GM12878 (cell line): ENCODE measurements around the gene SLC4A8. TPM values are rescaled to one million over a fixed set of nuclear protein-coding genes. Genes with fewer than 3 reads are reported as not detected.

ENCODE experiments used
- ATAC-seq: fragments of 200-7000 bp; cut with Tn5 transposase; 3 replicates; pipeline ENCODE4 v1.9.1; 2020; ENCODE audit warnings: mild to moderate bottlenecking, moderate library complexity
- BruUV-seq: library from RNA; stranded (reverse); fragments of 400-500 nt; replicated peaks from 2 replicates; lab custom pipeline; 2021; lab: Mats Ljungman, UMichigan
- CTCF ChIA-PET: fragments of 300-600 bp; sonication (Branson Sonifier 250); formaldehyde crosslinking; extraction: SDS; loops from one replicate; lab custom pipeline; 2021; ENCODE audit warnings: inconsistent platforms; lab: Yijun Ruan, JAX
- POLR2A ChIA-PET: fragments of 350-600 bp; formaldehyde crosslinking; extraction: SDS; loops from one replicate; lab custom pipeline; 2021; ENCODE audit warnings: inconsistent platforms; lab: Charles Lee
- RAD21 ChIA-PET: fragments of 300-600 bp; sonication (Branson Sonifier 250); formaldehyde crosslinking; loops from one replicate; lab custom pipeline; 2023; ENCODE audit warnings: antibody characterized with exemption; ENCODE audit not compliant: unreplicated experiment; lab: Charles Lee
- SMC1A ChIA-PET: fragments of 300-600 bp; sonication (Branson Sonifier 250); formaldehyde crosslinking; loops from one replicate; lab custom pipeline; 2023; ENCODE audit not compliant: unreplicated experiment, uncharacterized antibody; lab: Charles Lee
- DNase-seq: peaks from one replicate; pipeline ENCODE4 v3.0.0-alpha.2; 2011; ENCODE audit warnings: low read depth, low spot score
- FAIRE-seq: peaks from 3 replicates; lab custom pipeline; 2011; peaks lifted over from hg19 to GRCh38; lab: Jason Lieb, UNC
- H2AFZ ChIP-seq: 2 replicates; pipeline ENCODE4 v1.6.0; 2011; ENCODE audit warnings: low read depth, low read length, control low read depth; ENCODE audit not compliant: control insufficient read depth
- H3K27ac ChIP-seq: 2 replicates; pipeline ENCODE4 v1.5.1; 2011; ENCODE audit warnings: control low read depth; ENCODE audit not compliant: control insufficient read depth, insufficient read depth
- H3K27me3 ChIP-seq, 2 experiments: replicated peaks in 1 of 2; 2 replicates each; pipeline versions ENCODE4 v1.6.0 to v1.6.1; 2011; ENCODE audit warnings: low read length in 1 of 2; ENCODE audit not compliant: control insufficient read depth in 2 of 2, insufficient read depth in 2 of 2
- H3K36me3 ChIP-seq, 2 experiments: 2 replicates each; pipeline ENCODE4 v1.5.1; 2011; ENCODE audit warnings: low read length in 1 of 2; ENCODE audit not compliant: control insufficient read depth in 2 of 2, insufficient read depth in 2 of 2
- H3K4me1 ChIP-seq: 2 replicates; pipeline ENCODE4 v1.6.1; 2011; ENCODE audit warnings: mild to moderate bottlenecking, low read length, moderate library complexity, mixed read lengths; ENCODE audit not compliant: control insufficient read depth, insufficient read depth
- H3K4me2 ChIP-seq: 2 replicates; pipeline ENCODE4 v1.6.0; 2011; ENCODE audit warnings: control low read depth; ENCODE audit not compliant: control insufficient read depth, insufficient read depth
- H3K4me3 ChIP-seq: fragments of 200-600 bp; sonication (generic); 2 replicates; pipeline ENCODE4 v1.5.1; 2016
- H3K79me2 ChIP-seq: 2 replicates; pipeline ENCODE4 v1.6.0; 2011; ENCODE audit warnings: low read length; ENCODE audit not compliant: control insufficient read depth, insufficient read depth
- H3K9ac ChIP-seq: 2 replicates; pipeline ENCODE4 v1.8.0; 2011; ENCODE audit warnings: low read length, control low read depth, mixed read lengths; ENCODE audit not compliant: control insufficient read depth, insufficient read depth
- H3K9me3 ChIP-seq: replicated peaks from 3 replicates; pipeline ENCODE4 v1.5.1; 2011; ENCODE audit warnings: mild to moderate bottlenecking, low read length; ENCODE audit not compliant: control insufficient read depth, insufficient read depth
- H4K20me1 ChIP-seq: 2 replicates; pipeline ENCODE4 v1.6.0; 2011; ENCODE audit not compliant: control insufficient read depth, insufficient read depth
- BACH1 ChIP-seq: fragments of 450-650 bp; IDR thresholded peaks from 2 replicates; pipeline ENCODE4 v1.6.1; 2017; ENCODE audit warnings: mild to moderate bottlenecking, borderline replicate concordance
- CBX3 ChIP-seq: fragments of 200-600 bp; sonication (generic); IDR thresholded peaks from 2 replicates; pipeline ENCODE4 v1.6.1; 2016; ENCODE audit warnings: low read depth, borderline replicate concordance
- CHD2 ChIP-seq: IDR thresholded peaks from 2 replicates; pipeline ENCODE4 v1.6.1; 2011; ENCODE audit warnings: low read depth, low read length, improper control_type of control experiment, borderline replicate concordance
- CREB1 ChIP-seq: IDR thresholded peaks from 2 replicates; pipeline ENCODE4 v1.6.1; 2012; ENCODE audit warnings: low read depth, mild to moderate bottlenecking, inconsistent platforms
- CREM ChIP-seq: IDR thresholded peaks from 2 replicates; pipeline ENCODE4 v1.6.1; 2014; ENCODE audit warnings: antibody characterized with exemption, low read depth
- EED ChIP-seq: sonication (generic); IDR thresholded peaks from 2 replicates; pipeline ENCODE4 v1.6.1; 2016; ENCODE audit warnings: antibody characterized with exemption, low read depth
- EP300 ChIP-seq, 2 experiments: fragments of 150-350 bp in 1 of 2; IDR thresholded peaks; 2 replicates each; pipeline ENCODE4 v1.6.1; 2011 to 2012; ENCODE audit warnings: low read depth in 2 of 2, low read length in 2 of 2, borderline replicate concordance in 1 of 2, improper control_type of control experiment in 1 of 2, inconsistent platforms in 1 of 2; ENCODE audit not compliant: control insufficient read depth in 1 of 2
- ETV6 ChIP-seq, 2 experiments: fragments of 450-650 bp in 1 of 2; IDR thresholded peaks in 1 of 2; conservative IDR thresholded peaks in 1 of 2; 2 replicates each; pipeline ENCODE4 v1.6.1; 2014; ENCODE audit warnings: antibody characterized with exemption in 1 of 2, borderline replicate concordance in 1 of 2, low read depth in 1 of 2, mild to moderate bottlenecking in 1 of 2, moderate library complexity in 1 of 2
- FOS ChIP-seq: IDR thresholded peaks from 3 replicates; pipeline ENCODE4 v1.6.1; 2011; ENCODE audit warnings: borderline replicate concordance; ENCODE audit not compliant: insufficient read length; ENCODE audit errors: extremely low read depth
- HDAC2 ChIP-seq: fragments of 200-600 bp; sonication (generic); IDR thresholded peaks from 2 replicates; pipeline ENCODE4 v1.6.1; 2017
- HDGF ChIP-seq: fragments of 450-650 bp; IDR thresholded peaks from 2 replicates; pipeline ENCODE4 v1.6.1; 2016; ENCODE audit warnings: antibody characterized with exemption
- KAT2A ChIP-seq: conservative IDR thresholded peaks from 2 replicates; pipeline ENCODE4 v1.6.1; 2011; ENCODE audit warnings: low read depth, low read length; ENCODE audit not compliant: control insufficient read depth
- KLF5 ChIP-seq: fragments of 450-650 bp; IDR thresholded peaks from 2 replicates; pipeline ENCODE4 v1.6.1; 2014; ENCODE audit warnings: mild to moderate bottlenecking; ENCODE audit not compliant: partially characterized antibody
- MYC ChIP-seq: IDR thresholded peaks from 2 replicates; pipeline ENCODE4 v1.6.1; 2011; ENCODE audit warnings: mild to moderate bottlenecking, low read length, moderate library complexity, inconsistent platforms; ENCODE audit not compliant: insufficient read depth, insufficient replicate concordance, insufficient read length, severe bottlenecking
- POLR2A ChIP-seq: IDR thresholded peaks from 2 replicates; pipeline ENCODE4 v1.6.1; 2011; ENCODE audit warnings: low read depth, mild to moderate bottlenecking, low read length
- POU2F2 ChIP-seq: IDR thresholded peaks from 3 replicates; pipeline ENCODE4 v1.6.1; 2011; ENCODE audit warnings: low read depth, mild to moderate bottlenecking, low read length, borderline replicate concordance
- RUNX3 ChIP-seq: IDR thresholded peaks from 2 replicates; pipeline ENCODE4 v1.6.1; 2012; ENCODE audit warnings: low read length, inconsistent platforms
- SRF ChIP-seq, 2 experiments: IDR thresholded peaks; 2 replicates each; pipeline ENCODE4 v1.6.1; 2011; ENCODE audit warnings: low read depth in 2 of 2, low read length in 2 of 2, mild to moderate bottlenecking in 1 of 2, moderate library complexity in 1 of 2
- TAF1 ChIP-seq: IDR thresholded peaks from 2 replicates; pipeline ENCODE4 v1.6.1; 2011; ENCODE audit warnings: mild to moderate bottlenecking, low read depth, low read length, borderline replicate concordance
- YBX1 ChIP-seq: fragments of 450-650 bp; IDR thresholded peaks from 2 replicates; pipeline ENCODE4 v1.6.1; 2016; ENCODE audit warnings: antibody characterized with exemption
- ZNF274 ChIP-seq: IDR thresholded peaks from one replicate; pipeline ENCODE4 v1.8.0; 2011; ENCODE audit not compliant: insufficient read length, insufficient read depth
- WGBS: methylation state at CpG from one replicate; pipeline ENCODE4 v1.1.6; 2016; ENCODE audit warnings: low lambda C conversion rate; ENCODE audit not compliant: insufficient replicate concordance, insufficient coverage; ENCODE audit errors: missing lambda C conversion rate; 5-methylcytosine and 5-hydroxymethylcytosine counted together
- in situ Hi-C: fragments of 300-500 bp; cut with MboI; formaldehyde crosslinking; loops from 9 replicates; pipeline ENCODE4 v1.14.3; 2018; ENCODE audit warnings: mixed read lengths
- intact Hi-C: fragments of 100-400 bp; cut with micrococcal nuclease; formaldehyde crosslinking; loops from one replicate; pipeline ENCODE4 v1.14.2; 2022; ENCODE audit not compliant: unreplicated experiment
- polyA plus RNA-seq, 11 experiments: library from polyadenylated mRNA; depleted of rRNA in 4 of 11; unstranded in 6 of 11; stranded (reverse) in 5 of 11; fragments of >200 nt; fragmentation: Nextera tagmentation in 4 of 11; fragmentation: Illumina TruSeq in 1 of 11; extraction: Ambion mirVana in 4 of 11; extraction: Trizol in 1 of 11; gene quantifications; 1 replicate in 1 of 11; 2 replicates in 10 of 11; pipeline versions ENCODE4 v1.2.1 to v1.2.3, GENCODE V29; 2011 to 2016; ENCODE audit warnings: inconsistent platforms in 2 of 11, missing spikeins in 2 of 11, low read depth in 1 of 11
- total RNA-seq, 4 experiments: library from RNA; depleted of rRNA in 3 of 4; stranded (reverse); fragments of >200 nt in 3 of 4; fragmentation: Illumina TruSeq in 1 of 4; extraction: Trizol in 1 of 4; gene quantifications; 2 replicates each; pipeline versions ENCODE4 v1.2.1 to v1.2.3, GENCODE V29; 2013 to 2021
- TF ChIP-seq, protein P1 (sequence below): IDR thresholded peaks from 2 replicates; pipeline ENCODE4 v1.6.1; 2011; ENCODE audit warnings: mild to moderate bottlenecking, low read depth, low read length, moderate library complexity; ENCODE audit not compliant: insufficient replicate concordance
- TF ChIP-seq, protein P2 (sequence below): IDR thresholded peaks from 2 replicates; pipeline ENCODE4 v1.6.1; 2012; ENCODE audit warnings: mild to moderate bottlenecking, low read depth, low read length

Gene SLC4A8
- total and polyA plus RNA-seq, 10 of the 15 experiments (the other 5 are each of a cell fraction or from before 2014, with no cell fraction given), result 1.4 to 7.7 (median 3.7) TPM

DNA sequence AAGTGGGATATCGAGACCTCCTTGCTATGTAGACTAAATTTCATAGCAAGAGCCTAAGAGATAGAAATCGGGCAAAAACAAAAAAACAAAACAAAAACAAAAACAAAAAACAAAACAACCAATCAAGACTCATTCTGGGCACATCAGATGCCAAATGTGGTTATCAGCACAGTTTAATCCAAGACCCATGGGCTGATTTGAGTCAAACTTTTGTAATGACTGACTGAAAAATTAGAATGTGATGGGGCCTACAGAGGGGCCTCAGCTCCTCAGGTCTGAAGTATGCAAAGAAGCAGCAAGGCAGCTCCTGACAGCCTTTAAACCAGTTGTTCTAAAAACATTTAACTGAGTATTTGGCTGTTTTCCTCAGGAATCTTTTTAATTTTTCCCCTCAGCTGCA lies 49.3 kb downstream of the SLC4A8 start:
- ATAC-seq, result 0 out of 3 replicates have a peak, but pooled peaks have one; percentile 29
- TF ChIP-seq KLF5, result no peak
- no peak for TF ChIP-seq ZNF274
- no peak for TF ChIP-seq CBX3
- no peak for TF ChIP-seq HDAC2
- TF ChIP-seq CREM, result peak; percentile 44; the same call in 1 of the 2 replicates
- TF ChIP-seq SRF (IDR thresholded peaks at IDR 0.05; ENCODE audit: low read depth in 2 of 2, low read length in 2 of 2), result 0 out of 4 replicates have a peak, but pooled peaks of 1 of the 2 experiments have one; percentile 60
- TF ChIP-seq KAT2A, result no peak
- TF ChIP-seq, protein P1, sequence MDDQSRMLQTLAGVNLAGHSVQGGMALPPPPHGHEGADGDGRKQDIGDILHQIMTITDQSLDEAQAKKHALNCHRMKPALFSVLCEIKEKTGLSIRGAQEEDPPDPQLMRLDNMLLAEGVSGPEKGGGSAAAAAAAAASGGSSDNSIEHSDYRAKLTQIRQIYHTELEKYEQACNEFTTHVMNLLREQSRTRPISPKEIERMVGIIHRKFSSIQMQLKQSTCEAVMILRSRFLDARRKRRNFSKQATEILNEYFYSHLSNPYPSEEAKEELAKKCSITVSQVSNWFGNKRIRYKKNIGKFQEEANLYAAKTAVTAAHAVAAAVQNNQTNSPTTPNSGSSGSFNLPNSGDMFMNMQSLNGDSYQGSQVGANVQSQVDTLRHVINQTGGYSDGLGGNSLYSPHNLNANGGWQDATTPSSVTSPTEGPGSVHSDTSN, result no peak
- no peak for TF ChIP-seq TAF1
- TF ChIP-seq EP300 (IDR thresholded peaks at IDR 0.05; ENCODE audit: borderline replicate concordance in 1 of 2, control insufficient read depth in 1 of 2, low read depth in 2 of 2, low read length in 2 of 2), result no peak
- TF ChIP-seq EED, result peak; percentile 56; the same call in 1 of the 2 replicates
- no peak for TF ChIP-seq ETV6 (conservative IDR thresholded peaks at IDR 0.05 in 1 of 2, IDR thresholded peaks at IDR 0.05 in 1 of 2; ENCODE audit: borderline replicate concordance in 1 of 2, low read depth in 1 of 2)
- no peak for TF ChIP-seq HDGF
- TF ChIP-seq CHD2, result no peak
- TF ChIP-seq MYC, result no peak
- no peak for TF ChIP-seq FOS
- TF ChIP-seq RUNX3, result peak; percentile 89
- TF ChIP-seq, protein P2, sequence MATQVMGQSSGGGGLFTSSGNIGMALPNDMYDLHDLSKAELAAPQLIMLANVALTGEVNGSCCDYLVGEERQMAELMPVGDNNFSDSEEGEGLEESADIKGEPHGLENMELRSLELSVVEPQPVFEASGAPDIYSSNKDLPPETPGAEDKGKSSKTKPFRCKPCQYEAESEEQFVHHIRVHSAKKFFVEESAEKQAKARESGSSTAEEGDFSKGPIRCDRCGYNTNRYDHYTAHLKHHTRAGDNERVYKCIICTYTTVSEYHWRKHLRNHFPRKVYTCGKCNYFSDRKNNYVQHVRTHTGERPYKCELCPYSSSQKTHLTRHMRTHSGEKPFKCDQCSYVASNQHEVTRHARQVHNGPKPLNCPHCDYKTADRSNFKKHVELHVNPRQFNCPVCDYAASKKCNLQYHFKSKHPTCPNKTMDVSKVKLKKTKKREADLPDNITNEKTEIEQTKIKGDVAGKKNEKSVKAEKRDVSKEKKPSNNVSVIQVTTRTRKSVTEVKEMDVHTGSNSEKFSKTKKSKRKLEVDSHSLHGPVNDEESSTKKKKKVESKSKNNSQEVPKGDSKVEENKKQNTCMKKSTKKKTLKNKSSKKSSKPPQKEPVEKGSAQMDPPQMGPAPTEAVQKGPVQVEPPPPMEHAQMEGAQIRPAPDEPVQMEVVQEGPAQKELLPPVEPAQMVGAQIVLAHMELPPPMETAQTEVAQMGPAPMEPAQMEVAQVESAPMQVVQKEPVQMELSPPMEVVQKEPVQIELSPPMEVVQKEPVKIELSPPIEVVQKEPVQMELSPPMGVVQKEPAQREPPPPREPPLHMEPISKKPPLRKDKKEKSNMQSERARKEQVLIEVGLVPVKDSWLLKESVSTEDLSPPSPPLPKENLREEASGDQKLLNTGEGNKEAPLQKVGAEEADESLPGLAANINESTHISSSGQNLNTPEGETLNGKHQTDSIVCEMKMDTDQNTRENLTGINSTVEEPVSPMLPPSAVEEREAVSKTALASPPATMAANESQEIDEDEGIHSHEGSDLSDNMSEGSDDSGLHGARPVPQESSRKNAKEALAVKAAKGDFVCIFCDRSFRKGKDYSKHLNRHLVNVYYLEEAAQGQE, result no peak
- no peak for TF ChIP-seq POLR2A
- no peak for TF ChIP-seq POU2F2
- no peak for TF ChIP-seq BACH1
- no peak for TF ChIP-seq YBX1
- TF ChIP-seq CREB1, result no peak

More for the DNA sequence above, 49.3 kb downstream of the SLC4A8 start:
- Histone ChIP-seq H2AFZ (peak overlapping the region; percentile 20; the same call in 1 of the 2 replicates), H3K9me3 (no peaks in the 10 kb centered on the region), H3K27ac (no peak overlapping the region), H4K20me1 (no peaks in the 10 kb centered on the region), H3K4me3 (no peak overlapping the region), H3K9ac (no peak overlapping the region), H3K79me2 (no peaks in the 10 kb centered on the region), H3K36me3 (no peaks in the 10 kb centered on the region), H3K27me3 (no peaks in the 10 kb centered on the region), H3K4me1 (peaks cover 12% of the 10 kb centered on the region; the same call in 1 of the 2 replicates), H3K4me2 (peak overlapping the region; percentile 38; the same call in 1 of the 2 replicates)
- intact Hi-C loops (no loop called here), in situ Hi-C loops (no loop called here)
- FAIRE-seq (no peak), DNase-seq (no peak)
- RAD21 ChIA-PET, result no interaction called here
- CTCF ChIA-PET, result interaction anchor here (1.2 kb wide), 1 partner anchor 39 kb away, joined by 3 read pairs; no protein-coding TSS in a partner anchor
- POLR2A ChIA-PET, result no interaction called here
- SMC1A ChIA-PET, result no interaction called here
- WGBS, result 64% methylated on average over 2 of the region's 2 CpGs
- BruUV-seq, result no TSS peak
